Endodermal cell (in vitro differentiated cells): ENCODE measurements around the gene PIP5K1B. TPM values are rescaled to one million over a fixed set of nuclear protein-coding genes. Genes with fewer than 3 reads are reported as not detected.
A peak's percentile ranks its signal among the peaks of the same experiment; 100 is the strongest.

Experiments
- DNase-seq: peaks from one replicate; pipeline ENCODE4 v3.0.0-alpha.2; 2017
- H3K27ac ChIP-seq: 2 replicates; pipeline ENCODE4 v1.5.1; 2013; ENCODE audit warnings: mild to moderate bottlenecking, low read depth, low read length, moderate library complexity
- H3K27me3 ChIP-seq: 2 replicates; pipeline ENCODE4 v1.6.1; 2013; ENCODE audit warnings: mild to moderate bottlenecking, low read length, moderate library complexity; ENCODE audit not compliant: insufficient read depth, control insufficient read depth, poor library complexity, severe bottlenecking
- H3K36me3 ChIP-seq: 2 replicates; pipeline ENCODE4 v1.7.0; 2013; ENCODE audit warnings: mild to moderate bottlenecking, low read length, moderate library complexity; ENCODE audit not compliant: control insufficient read depth, insufficient read depth
- H3K4me1 ChIP-seq: one replicate; pipeline ENCODE4 v1.7.0; 2013; ENCODE audit warnings: low read length; ENCODE audit not compliant: control insufficient read depth, insufficient read depth
- H3K4me3 ChIP-seq: 2 replicates; pipeline ENCODE4 v1.5.1; 2013; ENCODE audit warnings: mild to moderate bottlenecking, low read length, moderate library complexity
- H3K9ac ChIP-seq: 2 replicates; pipeline ENCODE4 v1.6.1; 2013; ENCODE audit warnings: mild to moderate bottlenecking, low read length, moderate library complexity; ENCODE audit not compliant: poor library complexity, severe bottlenecking; ENCODE audit errors: extremely low read depth
- H3K9me3 ChIP-seq: 2 replicates; pipeline ENCODE4 v1.6.1; 2013; ENCODE audit warnings: mild to moderate bottlenecking, low read length, moderate library complexity; ENCODE audit not compliant: control insufficient read depth
- H3K27ac Mint-ChIP-seq: 2 replicates; pipeline ENCODE4 v1.8.0; 2020; ENCODE audit warnings: mixed read lengths
- H3K27me3 Mint-ChIP-seq: 2 replicates; pipeline ENCODE4 v1.8.0; 2021; ENCODE audit warnings: mild to moderate bottlenecking, mixed read lengths; ENCODE audit not compliant: insufficient read depth
- H3K36me3 Mint-ChIP-seq: 2 replicates; pipeline ENCODE4 v1.8.0; 2020; ENCODE audit warnings: low read depth, mixed read lengths
- H3K4me1 Mint-ChIP-seq: 2 replicates; pipeline ENCODE4 v1.8.0; 2020; ENCODE audit warnings: mixed read lengths
- H3K4me3 Mint-ChIP-seq: 2 replicates; pipeline ENCODE4 v1.8.0; 2020; ENCODE audit warnings: mild to moderate bottlenecking, moderate library complexity, mixed read lengths
- H3K9me3 Mint-ChIP-seq: 2 replicates; pipeline ENCODE4 v1.8.0; 2020; ENCODE audit warnings: mild to moderate bottlenecking, mixed read lengths
- CTCF ChIP-seq: fragments of 200-600 bp; sonication (generic); conservative IDR thresholded peaks from 2 replicates; pipeline ENCODE4 v1.5.0; 2021; ENCODE audit warnings: antibody characterized with exemption, mild to moderate bottlenecking
- WGBS, 2 experiments: methylation state at CpG; one replicate each; pipeline versions ENCODE4 v1.1.5 to v1.1.7; 2013; ENCODE audit warnings: missing lambda C conversion rate in 2 of 2, mixed read lengths in 1 of 2; ENCODE audit not compliant: insufficient coverage in 1 of 2, insufficient read length in 1 of 2; 5-methylcytosine and 5-hydroxymethylcytosine counted together
- total RNA-seq, 2 donors: library from RNA; stranded (reverse); fragmentation: NEBNext Ultra II Directional in 1 of 2; extraction: Animal tissue kit (Norgen Biotek cat#: 25700) in 1 of 2; gene quantifications; 2 replicates in 1 of 2; 3 replicates in 1 of 2; pipeline ENCODE4 v1.2.1, GENCODE V29; 2021

Gene PIP5K1B
- total RNA-seq, 2 donors from 2014 or later: 8.5 to 10.2 TPM

- Histone ChIP-seq H3K9me3 (peaks cover 22% of the 10 kb centered on the region), H3K27ac (no peak overlapping the region), H3K9ac (no peak overlapping the region), H3K36me3 (peaks cover 17% of the 10 kb centered on the region), H3K27me3 (no peaks in the 10 kb centered on the region), H3K4me1 (peaks cover 4% of the 10 kb centered on the region), H3K4me3 (no peak overlapping the region)
- Mint-ChIP-seq H3K9me3 (peaks cover 10% of the 10 kb centered on the region), H3K36me3 (peaks cover 18% of the 10 kb centered on the region), H3K27me3 (no peaks in the 10 kb centered on the region), H3K27ac (no peak overlapping the region), H3K4me1 (peaks cover 10% of the 10 kb centered on the region), H3K4me3 (no peak overlapping the region)
- DNase-seq: no peak
- WGBS, 2 experiments: 91 to 100% methylated on average over 2 to 3 of the region's 3 CpGs
- TF ChIP-seq CTCF: no peak
These were observed 269.9 kb downstream of the PIP5K1B start for GRCh38 chr9:68974901-68975300.

DNA sequence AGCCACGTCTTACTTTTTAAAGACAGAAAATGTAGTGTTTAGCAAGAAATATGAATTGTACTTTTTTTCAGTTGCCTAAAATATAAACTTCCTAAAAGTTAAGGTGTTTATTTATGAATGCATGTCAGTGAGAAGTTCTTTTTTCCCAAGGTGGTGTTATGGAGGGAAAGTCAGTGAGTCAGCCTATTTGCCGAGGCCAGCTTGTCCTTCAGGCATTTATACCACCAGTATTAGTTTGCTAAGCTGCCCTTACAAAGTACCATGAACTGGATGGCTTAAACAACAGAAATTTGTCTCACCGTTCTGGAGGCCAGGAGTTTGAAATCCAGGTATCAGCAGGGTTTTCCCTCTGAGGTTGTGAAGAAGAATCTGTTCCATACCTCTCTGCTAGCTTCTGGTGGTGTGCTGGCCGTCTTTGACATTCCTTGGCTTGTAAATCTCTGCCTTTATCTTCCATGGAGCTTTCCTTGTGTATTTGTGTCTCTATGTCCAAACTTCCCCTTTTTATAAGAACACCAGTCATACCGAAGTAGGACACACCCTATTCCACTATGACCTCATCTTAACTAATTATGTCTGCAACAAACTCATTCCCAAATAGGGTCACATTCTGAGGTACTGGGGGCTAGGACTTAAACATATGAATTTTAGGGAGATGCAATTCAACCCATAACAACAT is 270.5 kb downstream of the PIP5K1B start:
- H3K4me3 Mint-ChIP-seq: no peak overlapping the region

DNA sequence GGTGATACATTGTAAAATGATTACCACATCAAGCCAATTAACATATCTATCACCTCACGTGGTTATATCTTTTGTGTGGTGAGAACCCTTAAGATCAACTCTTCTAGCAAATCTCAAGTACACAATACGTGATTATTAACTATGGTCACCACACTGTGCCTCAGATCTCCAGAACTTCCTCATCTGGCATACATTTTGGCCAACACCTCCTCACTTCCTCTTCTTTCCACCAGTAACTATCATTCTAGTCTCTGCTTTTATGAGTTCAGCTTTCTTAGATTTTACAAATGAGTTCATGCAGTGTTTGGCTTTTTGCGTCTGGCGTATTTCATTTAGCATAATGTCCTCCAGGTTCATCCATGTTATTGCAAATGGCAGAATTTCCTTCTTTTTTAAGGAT is 273.0 kb downstream of the PIP5K1B start:
- no peak for TF ChIP-seq CTCF
- 97 to 100% methylated on average over 1 to 4 of the region's 4 CpGs for WGBS, 2 experiments
- no peak overlapping the region for H3K9ac ChIP-seq
- peaks cover 26% of the 10 kb centered on the region for H3K4me1 Mint-ChIP-seq
- no peaks in the 10 kb centered on the region for H3K27me3 Mint-ChIP-seq
- no peak overlapping the region for H3K27ac Mint-ChIP-seq
- H3K36me3 Mint-ChIP-seq: peaks cover 16% of the 10 kb centered on the region
- peaks cover 17% of the 10 kb centered on the region for H3K36me3 ChIP-seq
- H3K9me3 Mint-ChIP-seq: peaks cover 9% of the 10 kb centered on the region
- H3K9me3 ChIP-seq: peaks cover 22% of the 10 kb centered on the region
- peaks cover 10% of the 10 kb centered on the region for H3K4me1 ChIP-seq
- H3K27ac ChIP-seq: no peak overlapping the region
- no peak for DNase-seq
- no peaks in the 10 kb centered on the region for H3K27me3 ChIP-seq
- no peak overlapping the region for H3K4me3 Mint-ChIP-seq
- H3K4me3 ChIP-seq: no peak overlapping the region

More for the DNA sequence above, 270.5 kb downstream of the PIP5K1B start:
- peak overlapping the region; percentile 35 for H3K4me3 ChIP-seq
- Mint-ChIP-seq H3K27me3 (no peaks in the 10 kb centered on the region), H3K4me1 (peaks cover 15% of the 10 kb centered on the region), H3K27ac (no peak overlapping the region), H3K36me3 (peaks cover 18% of the 10 kb centered on the region), H3K9me3 (peaks cover 10% of the 10 kb centered on the region)
- no peak overlapping the region for H3K27ac ChIP-seq
- no peak for DNase-seq
- peaks cover 10% of the 10 kb centered on the region for H3K4me1 ChIP-seq
- 87 to 97% methylated on average over 2 to 5 of the region's 5 CpGs for WGBS, 2 experiments
- peaks cover 17% of the 10 kb centered on the region for H3K36me3 ChIP-seq
- no peak for TF ChIP-seq CTCF
- H3K9ac ChIP-seq: no peak overlapping the region
- no peaks in the 10 kb centered on the region for H3K27me3 ChIP-seq
- peaks cover 22% of the 10 kb centered on the region for H3K9me3 ChIP-seq
